Endothelial cell (in vitro differentiated cells): ENCODE data around the gene ST6GAL1. TPM values are rescaled to one million over a fixed set of nuclear protein-coding genes. Genes with fewer than 3 reads are reported as not detected.

Experiments
- DNase-seq: peaks from one replicate; pipeline ENCODE4 v3.0.0; 2021; ENCODE audit warnings: low spot score
- H3K27ac Mint-ChIP-seq: one replicate; pipeline ENCODE4 v1.8.0; 2021; ENCODE audit warnings: mixed read lengths, inconsistent platforms; ENCODE audit not compliant: unreplicated experiment
- H3K27me3 Mint-ChIP-seq: one replicate; pipeline ENCODE4 v1.8.0; 2021; ENCODE audit warnings: mild to moderate bottlenecking, moderate library complexity, mixed read lengths, inconsistent platforms; ENCODE audit not compliant: unreplicated experiment
- H3K36me3 Mint-ChIP-seq: one replicate; pipeline ENCODE4 v1.8.0; 2021; ENCODE audit warnings: mild to moderate bottlenecking, low read depth, mixed read lengths, inconsistent platforms; ENCODE audit not compliant: unreplicated experiment
- H3K4me1 Mint-ChIP-seq: one replicate; pipeline ENCODE4 v1.8.0; 2021; ENCODE audit warnings: mild to moderate bottlenecking, mixed read lengths, inconsistent platforms; ENCODE audit not compliant: unreplicated experiment
- H3K4me3 Mint-ChIP-seq: one replicate; pipeline ENCODE4 v1.8.0; 2021; ENCODE audit warnings: mild to moderate bottlenecking, mixed read lengths, inconsistent platforms; ENCODE audit not compliant: unreplicated experiment
- H3K9me3 Mint-ChIP-seq: one replicate; pipeline ENCODE4 v1.8.0; 2021; ENCODE audit warnings: mixed read lengths, inconsistent platforms; ENCODE audit not compliant: unreplicated experiment
- CTCF ChIP-seq: fragments of 200-600 bp; sonication (generic); IDR thresholded peaks from one replicate; pipeline ENCODE4 v1.5.0; 2021; ENCODE audit warnings: antibody characterized with exemption; ENCODE audit not compliant: unreplicated experiment
- total RNA-seq: library from RNA; stranded (reverse); fragmentation: NEBNext Ultra II Directional; extraction: Animal tissue kit (Norgen Biotek cat#: 25700); gene quantifications from one replicate; pipeline ENCODE4 v1.2.1, GENCODE V29; 2021; ENCODE audit not compliant: unreplicated experiment

The ST6GAL1 gene
- total RNA-seq, 1 donor from 2014 or later, result 82.4 TPM

GRCh38 chr3:186955898-186956696, 25.8 kb downstream of the ST6GAL1 start:
- H3K27ac Mint-ChIP-seq, result no peak overlapping the region
- DNase-seq, result no peak
- no peaks in the 10 kb centered on the region for H3K9me3 Mint-ChIP-seq
- peaks cover 31% of the 10 kb centered on the region for H3K36me3 Mint-ChIP-seq
- H3K27me3 Mint-ChIP-seq, result no peaks in the 10 kb centered on the region
- H3K4me3 Mint-ChIP-seq, result no peak overlapping the region
- H3K4me1 Mint-ChIP-seq, result peaks cover 17% of the 10 kb centered on the region
- no peak for TF ChIP-seq CTCF

- peaks cover 34% of the 10 kb centered on the region for H3K4me1 Mint-ChIP-seq
- H3K4me3 Mint-ChIP-seq, result no peak overlapping the region
- H3K27ac Mint-ChIP-seq, result no peak overlapping the region
- H3K9me3 Mint-ChIP-seq, result no peaks in the 10 kb centered on the region
- TF ChIP-seq CTCF, result no peak
- H3K27me3 Mint-ChIP-seq, result no peaks in the 10 kb centered on the region
- H3K36me3 Mint-ChIP-seq, result peaks cover 12% of the 10 kb centered on the region
- DNase-seq, result no peak
Measured at GRCh38 chr3:186959029-186959624, 28.8 kb downstream of the ST6GAL1 start.

GRCh38 chr3:186960347-186960746, 30.0 kb downstream of the ST6GAL1 start:
- Mint-ChIP-seq H3K27me3 (no peaks in the 10 kb centered on the region), H3K4me3 (peak overlapping the region; percentile 10), H3K4me1 (peaks cover 44% of the 10 kb centered on the region), H3K9me3 (no peaks in the 10 kb centered on the region), H3K27ac (no peak overlapping the region), H3K36me3 (peaks cover 12% of the 10 kb centered on the region)
- TF ChIP-seq CTCF, result no peak
- no peak for DNase-seq

- Mint-ChIP-seq H3K27ac (peak overlapping the region; percentile 5), H3K36me3 (peaks cover 21% of the 10 kb centered on the region), H3K27me3 (no peaks in the 10 kb centered on the region), H3K9me3 (no peaks in the 10 kb centered on the region), H3K4me3 (no peak overlapping the region), H3K4me1 (peaks cover 54% of the 10 kb centered on the region)
- no peak for TF ChIP-seq CTCF
- DNase-seq, result no peak
Measured at GRCh38 chr3:186962445-186962844, 32.1 kb downstream of the ST6GAL1 start.

- Mint-ChIP-seq H3K36me3 (peaks cover 25% of the 10 kb centered on the region), H3K27me3 (no peaks in the 10 kb centered on the region), H3K27ac (peak overlapping the region; percentile 53), H3K4me3 (no peak overlapping the region), H3K4me1 (peaks cover 60% of the 10 kb centered on the region), H3K9me3 (no peaks in the 10 kb centered on the region)
- TF ChIP-seq CTCF, result no peak
- no peak for DNase-seq
Measured at GRCh38 chr3:186963636-186964035, 33.3 kb downstream of the ST6GAL1 start.
